ENCODE results near the gene RAI1.

The RAI1 gene

DNA sequence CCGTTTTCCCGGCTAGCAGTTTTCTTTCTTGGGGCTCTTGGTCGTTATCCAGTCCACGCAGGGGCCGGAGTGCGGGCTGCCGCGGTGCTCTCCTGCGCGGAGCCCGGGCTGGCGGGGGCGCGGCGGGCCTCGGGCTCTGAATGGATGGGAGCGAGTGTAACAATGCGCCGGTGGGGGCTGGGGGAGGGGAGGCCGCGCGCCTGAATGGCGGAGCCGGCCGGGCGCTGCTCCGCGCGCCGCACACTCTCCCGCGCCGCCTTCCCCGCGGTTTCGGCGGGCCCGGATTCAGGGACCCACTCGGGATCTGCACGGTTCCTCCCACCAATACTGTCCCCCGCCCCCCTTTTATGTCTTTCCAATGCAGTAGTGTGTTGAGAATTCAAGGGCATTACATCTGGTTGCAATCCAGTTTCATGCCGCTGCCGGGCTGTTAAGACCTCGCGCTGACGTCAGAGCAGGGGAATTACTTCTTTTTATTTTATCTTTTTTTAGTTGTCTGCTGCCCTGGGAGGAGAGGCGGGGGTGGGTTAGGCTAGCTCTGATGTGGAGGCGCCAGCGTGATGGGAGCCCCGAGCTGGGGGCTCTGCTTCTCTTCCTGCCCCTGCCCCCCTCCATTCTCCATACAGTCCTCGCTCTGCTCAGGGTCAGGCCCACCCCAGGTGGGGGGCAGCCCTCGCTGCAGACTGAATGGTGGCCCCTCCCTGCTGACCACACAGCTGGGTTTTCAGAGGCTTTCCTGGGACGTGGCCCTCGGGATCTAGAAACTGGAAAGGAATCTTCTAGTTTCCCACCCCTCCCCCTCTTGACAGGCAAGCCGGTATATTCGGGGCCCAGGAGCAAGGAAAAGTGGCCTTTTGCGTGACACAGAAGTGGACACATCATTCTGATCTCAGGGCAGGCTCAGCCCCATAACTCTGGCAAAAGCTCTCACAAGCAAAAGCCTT is 1.8 kb downstream of the RAI1 start:
- peak; percentile 45 to 82 (median 72) for DNase-seq

GRCh38 chr17:17683710-17684365 is 2.6 kb downstream of the RAI1 start:
- no peak for DNase-seq

- no peak for DNase-seq
Measured at GRCh38 chr17:17684906-17685774, 3.9 kb downstream of the RAI1 start.

- no peak for DNase-seq
Measured at GRCh38 chr17:17685775-17686291, 4.6 kb downstream of the RAI1 start.

- DNase-seq = no peak
Measured at GRCh38 chr17:17689312-17689711, 8.1 kb downstream of the RAI1 start.

GRCh38 chr17:17690233-17690632 is 9.0 kb downstream of the RAI1 start:
- peak in 1 of 6 experiments; percentile 11 for DNase-seq

- DNase-seq = no peak
Measured at GRCh38 chr17:17691468-17692263, 10.4 kb downstream of the RAI1 start.

GRCh38 chr17:17692353-17693252 is 11.3 kb downstream of the RAI1 start:
- no peak for DNase-seq

DNA sequence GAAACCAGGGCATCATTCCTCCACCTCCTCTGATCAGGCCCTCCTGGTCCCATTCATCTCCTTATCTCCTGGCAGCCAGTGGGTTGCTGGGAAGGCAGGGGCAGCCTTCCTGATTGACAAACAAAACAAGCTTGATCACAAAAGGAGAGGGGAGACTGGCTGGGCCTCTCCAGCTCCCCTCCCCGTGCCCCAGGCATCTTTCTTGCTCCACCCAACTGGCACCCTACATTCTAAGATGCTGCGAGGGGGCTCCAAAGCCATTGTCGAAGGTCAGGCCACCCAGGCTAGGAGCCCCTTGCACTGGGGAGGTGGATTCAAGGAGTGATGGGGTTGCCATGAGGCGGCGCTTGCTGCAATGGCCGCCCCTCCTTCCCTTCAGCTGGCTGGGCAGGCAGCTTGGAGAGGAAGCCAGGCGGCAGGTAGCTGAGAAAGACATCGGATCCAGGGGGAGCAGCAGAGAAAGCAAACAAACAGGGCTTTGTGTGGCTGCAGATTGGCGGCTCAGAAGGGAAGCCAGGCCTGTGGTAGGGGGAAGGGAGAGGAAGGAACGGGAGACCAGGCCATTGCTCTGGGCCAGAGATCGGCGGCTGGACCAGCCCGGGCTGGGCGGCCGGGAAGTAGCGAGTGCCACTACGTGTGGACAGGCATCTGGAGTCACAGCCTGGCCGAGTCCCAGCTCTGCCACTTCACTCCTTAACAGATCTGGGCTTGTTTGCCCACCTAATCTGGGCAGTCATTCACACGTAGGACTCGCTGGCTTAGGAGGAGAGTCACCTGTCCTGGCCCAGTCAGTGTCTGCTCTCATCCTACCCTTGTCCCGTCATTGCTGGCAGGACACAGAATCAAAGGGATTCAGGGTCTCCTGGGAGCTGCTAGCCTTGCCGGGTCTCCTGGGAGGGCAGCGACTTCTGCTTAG is 12.3 kb downstream of the RAI1 start:
- peak in 2 of 6 experiments; percentile 29 to 31 for DNase-seq

- peak; percentile 63 to 87 (median 78) for DNase-seq
Measured at GRCh38 chr17:17694169-17695081, 13.2 kb downstream of the RAI1 start.

- no peak for DNase-seq
Measured at GRCh38 chr17:17696085-17696484, 14.8 kb downstream of the RAI1 start.

DNA sequence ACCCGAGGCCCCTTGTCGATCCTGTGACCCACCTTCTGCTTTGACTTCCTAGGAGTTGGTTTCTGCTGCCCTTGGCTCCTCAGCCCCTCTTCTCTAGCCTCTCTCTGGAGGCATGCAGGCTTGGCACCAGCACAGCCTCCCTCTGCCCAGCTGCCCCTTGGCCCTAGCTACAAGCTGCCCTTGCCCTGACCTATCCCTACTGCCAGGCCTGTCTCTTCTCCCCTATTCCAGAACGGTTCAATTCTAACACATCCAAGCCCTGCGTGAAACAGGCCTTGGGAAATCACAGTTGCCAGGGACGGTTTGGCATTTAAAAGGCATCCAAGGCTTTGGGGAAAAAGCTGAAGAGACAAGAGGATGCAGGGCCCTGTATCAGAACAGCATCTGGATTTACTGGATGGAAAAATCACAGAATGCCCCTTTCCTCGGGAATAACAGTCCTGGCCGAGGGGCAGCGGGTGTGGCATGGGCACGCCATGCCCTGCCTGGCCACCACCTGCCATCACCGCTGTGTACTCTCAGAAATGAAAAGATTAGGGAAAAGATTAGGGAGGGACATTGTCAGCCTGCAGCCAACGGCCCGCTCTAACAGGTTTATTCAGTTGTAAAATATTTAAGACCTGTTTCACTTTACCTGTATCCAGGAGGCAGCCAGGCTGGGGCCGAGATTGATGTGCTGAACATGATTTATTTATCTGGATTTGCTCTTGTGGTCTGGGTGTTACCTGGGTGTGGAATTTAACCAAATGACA is 15.8 kb downstream of the RAI1 start:
- no peak for DNase-seq

GRCh38 chr17:17698371-17698770 is 17.1 kb downstream of the RAI1 start:
- no peak for DNase-seq

- no peak for DNase-seq
Measured at GRCh38 chr17:17698869-17699351, 17.7 kb downstream of the RAI1 start.

DNA sequence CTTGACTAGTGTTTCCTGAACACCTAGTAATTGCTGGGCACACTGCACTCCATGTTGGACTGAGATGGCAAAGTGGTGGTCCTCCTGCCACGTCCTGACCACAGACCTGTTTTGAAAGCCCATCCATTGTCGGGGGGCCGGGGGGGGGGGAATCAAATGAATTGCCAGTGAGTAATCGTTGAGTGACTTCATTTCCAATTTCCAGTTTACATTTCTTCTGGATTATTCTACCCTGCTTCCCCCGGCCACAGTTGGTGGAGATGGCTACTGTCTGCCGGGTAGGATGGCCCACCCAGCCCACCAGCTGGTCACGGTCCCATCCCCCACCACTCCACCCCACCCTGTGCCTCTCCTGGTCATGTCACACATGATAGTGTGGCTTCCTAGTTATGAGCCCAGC is 18.2 kb downstream of the RAI1 start:
- no peak for DNase-seq

DNA sequence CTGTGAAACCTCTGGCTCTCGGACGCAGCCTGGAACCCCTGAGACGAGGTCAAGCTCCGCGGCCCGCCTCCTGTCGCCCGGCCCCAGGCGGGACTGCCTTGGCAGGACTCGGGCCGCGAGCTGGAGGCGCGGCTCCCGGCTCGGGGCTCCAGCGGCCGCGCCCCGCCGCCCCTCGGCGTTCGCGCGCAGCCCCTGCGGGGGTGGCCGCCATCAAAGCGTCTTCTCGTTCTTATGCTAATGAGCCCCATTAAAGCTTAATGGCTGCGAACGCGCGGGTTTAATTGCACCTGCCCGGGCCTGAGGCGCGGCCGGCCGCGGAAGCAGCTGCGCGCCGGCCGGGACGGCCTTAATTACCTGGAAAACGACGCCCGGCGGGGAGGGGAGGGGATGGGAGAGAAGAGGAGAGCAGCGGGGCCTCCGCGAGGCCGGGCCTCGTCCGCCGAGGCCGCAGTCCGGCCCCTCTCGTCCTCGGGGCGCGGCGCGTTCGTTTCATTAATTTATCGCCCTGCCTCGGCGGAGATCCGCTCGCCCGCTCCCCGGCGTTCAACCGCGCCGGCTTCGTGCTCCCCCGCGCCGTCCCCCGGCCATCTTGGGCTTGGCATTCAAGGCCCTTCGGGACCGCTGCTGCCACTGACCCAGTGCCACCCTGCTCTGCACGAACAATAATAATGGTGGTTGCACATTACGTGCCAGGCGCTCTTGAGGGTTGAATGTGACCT is 19.2 kb downstream of the RAI1 start:
- DNase-seq = no peak

GRCh38 chr17:17701112-17701511 is 19.9 kb downstream of the RAI1 start:
- DNase-seq = no peak
